ENCODE results near the gene NSG1. TPM values are rescaled to one million over a fixed set of nuclear protein-coding genes. Genes with fewer than 3 reads are reported as not detected.

NSG1 gene
- total RNA-seq, 2 donors from 2014 or later, result 0.27 to 0.56 TPM

DNA sequence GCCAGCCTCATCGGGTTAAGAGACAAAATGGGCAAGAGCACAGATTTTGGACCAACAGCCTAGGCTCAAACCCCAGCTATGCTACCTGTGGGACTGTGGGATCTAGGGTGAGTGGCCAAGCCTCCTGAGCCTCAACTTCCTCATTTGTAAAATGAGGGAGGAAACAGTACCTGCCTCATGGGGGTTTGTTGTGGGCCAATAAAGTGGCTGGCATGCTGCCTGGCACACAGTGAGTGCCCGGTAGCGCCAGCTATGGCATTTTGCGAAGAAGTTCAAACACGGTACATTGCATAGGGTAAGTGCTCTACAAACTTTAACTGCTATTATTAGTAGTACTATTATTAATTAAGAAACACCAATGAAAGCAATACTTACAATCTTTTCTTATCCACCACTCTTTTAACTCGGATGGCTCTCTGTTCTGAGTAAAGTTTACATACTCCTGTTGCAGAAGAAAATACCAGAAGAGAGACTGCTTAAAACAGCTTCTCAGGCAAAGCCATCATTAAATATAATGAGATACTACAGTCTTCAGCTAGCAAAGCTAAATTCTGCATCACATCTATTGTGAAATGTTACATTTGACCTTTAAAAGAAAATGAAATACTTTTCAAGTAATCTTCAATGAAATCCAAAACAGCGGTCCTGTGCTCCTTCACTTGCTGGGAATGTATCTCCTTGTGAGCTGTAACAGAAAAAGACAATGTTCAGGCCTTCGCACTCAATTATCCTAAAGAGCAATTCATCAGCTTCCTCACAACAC, 70.1 kb downstream of the NSG1 start:
- Histone ChIP-seq H3K4me1 (ENCODE audit: control insufficient read depth in 1 of 2, low read depth in 2 of 2) (no peaks in the 10 kb centered on the region), H3K27ac (no peak overlapping the region), H3K36me3 (peaks cover 50% of the 10 kb centered on the region), H3K9me3 (no peaks in the 10 kb centered on the region), H3K27me3 (replicated peaks; ENCODE audit: insufficient read depth) (no peaks in the 10 kb centered on the region), H3K4me3 (no peak overlapping the region)
- ATAC-seq (ENCODE audit: insufficient number of reproducible peaks, low FRiP score, low read depth) (no peak), DNase-seq (ENCODE audit: low spot score) (no peak)
- TF ChIP-seq, protein P1, sequence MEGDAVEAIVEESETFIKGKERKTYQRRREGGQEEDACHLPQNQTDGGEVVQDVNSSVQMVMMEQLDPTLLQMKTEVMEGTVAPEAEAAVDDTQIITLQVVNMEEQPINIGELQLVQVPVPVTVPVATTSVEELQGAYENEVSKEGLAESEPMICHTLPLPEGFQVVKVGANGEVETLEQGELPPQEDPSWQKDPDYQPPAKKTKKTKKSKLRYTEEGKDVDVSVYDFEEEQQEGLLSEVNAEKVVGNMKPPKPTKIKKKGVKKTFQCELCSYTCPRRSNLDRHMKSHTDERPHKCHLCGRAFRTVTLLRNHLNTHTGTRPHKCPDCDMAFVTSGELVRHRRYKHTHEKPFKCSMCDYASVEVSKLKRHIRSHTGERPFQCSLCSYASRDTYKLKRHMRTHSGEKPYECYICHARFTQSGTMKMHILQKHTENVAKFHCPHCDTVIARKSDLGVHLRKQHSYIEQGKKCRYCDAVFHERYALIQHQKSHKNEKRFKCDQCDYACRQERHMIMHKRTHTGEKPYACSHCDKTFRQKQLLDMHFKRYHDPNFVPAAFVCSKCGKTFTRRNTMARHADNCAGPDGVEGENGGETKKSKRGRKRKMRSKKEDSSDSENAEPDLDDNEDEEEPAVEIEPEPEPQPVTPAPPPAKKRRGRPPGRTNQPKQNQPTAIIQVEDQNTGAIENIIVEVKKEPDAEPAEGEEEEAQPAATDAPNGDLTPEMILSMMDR (IDR thresholded peaks at IDR 0.05), result no peak

DNA sequence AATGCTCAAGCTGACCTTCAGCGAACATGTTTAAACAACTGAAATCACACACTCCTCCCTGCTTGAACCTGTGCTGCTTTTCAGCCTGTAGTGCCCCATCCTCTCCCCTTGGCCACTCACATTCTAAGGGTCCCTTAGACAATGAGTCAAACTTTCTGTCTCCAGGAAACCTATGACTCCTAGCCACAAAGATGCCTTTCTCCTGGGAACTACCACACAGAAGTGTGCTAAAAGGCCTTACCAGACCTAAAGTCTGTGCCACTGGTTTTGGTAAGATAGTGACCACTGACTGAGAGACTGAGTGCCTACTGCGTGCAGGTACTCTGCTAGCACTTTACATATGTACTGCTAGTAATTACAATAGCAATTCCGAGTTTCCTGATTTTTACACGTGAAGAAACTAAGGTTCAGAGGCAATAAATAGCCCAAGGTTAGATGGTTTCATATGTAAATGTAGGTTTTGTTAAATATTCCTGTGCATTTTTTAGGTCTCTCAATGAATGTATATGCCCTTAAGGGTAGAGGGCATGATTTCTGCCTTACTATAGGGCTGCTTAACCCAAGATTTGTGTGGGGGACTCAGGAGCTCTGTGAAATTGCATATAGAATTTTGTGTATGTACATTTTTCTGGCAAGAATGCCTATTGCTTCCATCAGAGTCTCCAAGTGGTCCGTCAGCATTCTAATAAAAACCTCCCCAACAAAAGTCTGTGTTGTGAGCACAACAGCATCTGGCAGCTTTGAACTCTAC, 71.1 kb downstream of the NSG1 start:
- peaks cover 42% of the 10 kb centered on the region for H3K36me3 ChIP-seq
- H3K27me3 ChIP-seq (replicated peaks; ENCODE audit: insufficient read depth), result no peaks in the 10 kb centered on the region
- TF ChIP-seq, protein P1 (IDR thresholded peaks at IDR 0.05), result no peak
- no peak overlapping the region for H3K4me3 ChIP-seq
- DNase-seq (ENCODE audit: low spot score) (no peak), ATAC-seq (ENCODE audit: insufficient number of reproducible peaks, low FRiP score, low read depth) (no peak)
- H3K9me3 ChIP-seq, result no peaks in the 10 kb centered on the region
- H3K4me1 ChIP-seq (ENCODE audit: control insufficient read depth in 1 of 2, low read depth in 2 of 2), result no peaks in the 10 kb centered on the region
- no peak overlapping the region for H3K27ac ChIP-seq

GRCh38 chr4:4459181-4459580, 72.3 kb downstream of the NSG1 start:
- Histone ChIP-seq H3K4me1 (ENCODE audit: control insufficient read depth in 1 of 2, low read depth in 2 of 2) (no peaks in the 10 kb centered on the region), H3K9me3 (no peaks in the 10 kb centered on the region), H3K4me3 (no peak overlapping the region), H3K27ac (no peak overlapping the region), H3K36me3 (peaks cover 33% of the 10 kb centered on the region), H3K27me3 (replicated peaks; ENCODE audit: insufficient read depth) (no peaks in the 10 kb centered on the region)
- ATAC-seq (ENCODE audit: insufficient number of reproducible peaks, low FRiP score, low read depth) (no peak), DNase-seq (ENCODE audit: low spot score) (no peak)
- TF ChIP-seq, protein P1 (IDR thresholded peaks at IDR 0.05), result no peak

DNA sequence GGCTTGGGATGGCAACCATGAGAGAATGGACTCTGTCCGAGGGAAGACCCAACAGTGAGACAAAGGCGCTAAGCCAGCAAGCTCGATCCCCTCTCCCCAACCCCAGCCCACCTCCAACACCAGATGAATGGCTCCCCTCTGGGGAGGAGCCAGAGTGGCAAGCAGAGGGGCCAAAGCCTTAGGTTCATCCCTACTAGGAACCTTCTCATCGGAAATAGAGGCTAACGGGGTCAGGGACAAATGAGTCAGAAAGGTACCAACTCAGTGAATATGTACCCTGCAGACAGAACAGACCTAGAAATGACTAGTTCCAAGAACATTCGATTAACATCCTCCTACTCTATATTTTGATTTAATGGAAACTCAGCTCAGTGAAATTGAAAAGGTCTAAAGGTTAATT, 73.9 kb downstream of the NSG1 start:
- Histone ChIP-seq H3K27ac (no peak overlapping the region), H3K4me3 (no peak overlapping the region)
- TF ChIP-seq, protein P1 (IDR thresholded peaks at IDR 0.05), result no peak

DNA sequence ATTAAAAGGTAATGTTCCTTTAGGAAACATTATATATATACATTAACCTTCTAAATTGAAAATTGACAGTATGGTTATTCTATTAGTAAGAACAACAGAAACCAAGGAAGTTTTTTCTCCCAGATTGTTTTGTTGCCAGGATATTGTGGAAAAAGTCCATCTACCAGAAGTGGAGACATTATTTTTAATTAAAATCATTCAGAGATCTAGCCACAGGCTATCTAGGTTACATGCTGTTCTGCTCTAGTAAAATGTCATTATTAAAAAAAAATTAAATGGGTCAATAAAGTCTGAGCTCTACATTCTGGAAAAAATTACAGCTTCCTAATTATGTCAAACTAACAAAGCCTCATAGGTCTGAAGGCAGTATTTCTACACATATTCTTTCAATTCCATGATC, 74.3 kb downstream of the NSG1 start:
- DNase-seq (ENCODE audit: low spot score) (no peak), ATAC-seq (ENCODE audit: insufficient number of reproducible peaks, low FRiP score, low read depth) (no peak)
- Histone ChIP-seq H3K9me3 (no peaks in the 10 kb centered on the region), H3K36me3 (peaks cover 29% of the 10 kb centered on the region), H3K4me1 (ENCODE audit: control insufficient read depth in 1 of 2, low read depth in 2 of 2) (no peaks in the 10 kb centered on the region), H3K4me3 (no peak overlapping the region), H3K27me3 (replicated peaks; ENCODE audit: insufficient read depth) (no peaks in the 10 kb centered on the region), H3K27ac (no peak overlapping the region)
- TF ChIP-seq, protein P1 (IDR thresholded peaks at IDR 0.05), result no peak

More for the DNA sequence above, 73.9 kb downstream of the NSG1 start:
- ATAC-seq (ENCODE audit: insufficient number of reproducible peaks, low FRiP score, low read depth) (no peak), DNase-seq (ENCODE audit: low spot score) (no peak)
- no peaks in the 10 kb centered on the region for H3K9me3 ChIP-seq
- H3K27me3 ChIP-seq (replicated peaks; ENCODE audit: insufficient read depth), result no peaks in the 10 kb centered on the region
- H3K4me1 ChIP-seq (ENCODE audit: control insufficient read depth in 1 of 2, low read depth in 2 of 2), result no peaks in the 10 kb centered on the region
- H3K36me3 ChIP-seq, result peaks cover 26% of the 10 kb centered on the region
